ENCODE results near the gene TSHZ2.
"Not testable (repeated sequence)": the region's sequence is repeated elsewhere in the genome, so short reads cannot be mapped to it uniquely, and the experiment has no call there.

Gene TSHZ2

DNA sequence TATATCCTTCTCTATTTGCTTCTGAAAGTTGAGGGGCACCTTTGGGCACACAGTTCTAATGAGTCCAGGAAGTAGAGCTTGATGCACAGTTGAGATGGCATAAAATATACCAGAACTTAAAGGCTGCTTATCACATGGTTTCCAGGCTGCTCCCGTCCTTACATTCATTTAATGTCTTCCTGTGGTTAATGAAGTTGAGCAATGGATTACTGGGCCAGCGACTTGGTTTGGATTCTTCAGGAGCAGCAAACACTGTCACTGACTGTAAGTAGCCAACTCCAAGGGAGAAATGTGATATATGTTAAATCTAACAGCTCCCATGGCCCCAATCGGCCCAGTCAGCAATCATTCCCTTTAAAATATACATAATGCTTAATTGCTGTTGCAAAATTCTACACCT is 9.0 kb upstream of the TSHZ2 start:
- DNase-seq (ENCODE audit: low spot score) (no peak), FAIRE-seq (no peak)

DNA sequence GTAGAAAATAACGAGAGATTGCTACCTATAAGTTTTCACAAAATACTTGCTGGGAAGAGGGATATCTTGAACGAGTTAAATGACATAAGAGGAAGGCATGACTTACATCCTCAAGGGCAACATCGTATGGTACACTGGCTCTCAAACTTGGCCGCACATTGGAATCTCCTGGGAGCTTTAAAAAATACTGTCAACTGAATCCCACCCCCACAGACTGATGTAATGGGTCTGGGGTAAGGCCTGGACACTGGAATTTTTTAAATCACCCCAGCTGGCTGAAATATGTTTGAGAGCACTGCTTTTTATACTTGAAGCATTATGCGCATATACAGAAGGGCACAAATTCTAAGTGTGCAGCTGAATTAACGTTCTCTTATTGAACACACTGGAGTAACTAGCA is 8.0 kb upstream of the TSHZ2 start:
- FAIRE-seq (no peak), DNase-seq (ENCODE audit: low spot score) (no peak)

DNA sequence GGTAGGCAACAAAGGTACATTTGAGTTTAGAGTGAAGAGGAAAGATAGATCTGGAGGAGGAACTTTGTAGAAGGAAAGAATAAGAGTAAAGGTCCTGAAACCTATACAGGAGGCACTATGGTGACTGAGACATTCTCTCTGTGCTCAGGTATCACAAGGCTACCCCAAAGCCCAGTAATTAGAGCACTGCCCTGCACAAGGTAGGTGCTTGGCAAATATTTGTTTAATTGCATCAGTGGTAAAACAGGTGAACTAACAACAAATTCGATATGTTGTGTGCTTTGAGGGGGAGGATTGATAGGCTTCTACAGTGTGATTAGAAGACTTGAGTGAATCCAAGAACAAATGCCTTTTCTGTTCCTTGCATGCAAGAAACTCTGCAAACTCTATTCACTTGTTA is 6.8 kb upstream of the TSHZ2 start:
- no peak for DNase-seq (ENCODE audit: low spot score)
- no peak for FAIRE-seq

DNA sequence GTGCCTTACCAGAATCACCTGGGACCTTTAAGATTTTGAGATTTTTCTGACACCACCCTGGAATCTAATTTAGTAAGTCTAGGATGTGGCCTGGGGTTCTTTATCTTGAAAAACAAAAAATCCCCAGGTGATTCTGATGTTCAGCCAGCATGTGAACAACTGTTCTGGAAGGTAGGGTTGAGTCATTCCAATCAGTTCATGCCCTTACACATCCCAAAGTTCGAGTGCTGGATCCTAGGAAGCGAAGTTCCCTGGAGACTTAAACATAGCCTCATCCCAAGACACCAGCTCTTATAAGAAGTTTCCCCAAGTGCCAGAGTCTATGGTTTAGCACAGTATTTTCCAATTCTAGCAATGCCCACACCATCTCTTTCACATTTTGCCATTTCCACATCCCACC is 6.3 kb upstream of the TSHZ2 start:
- DNase-seq (ENCODE audit: low spot score) (no peak), FAIRE-seq (no peak)

DNA sequence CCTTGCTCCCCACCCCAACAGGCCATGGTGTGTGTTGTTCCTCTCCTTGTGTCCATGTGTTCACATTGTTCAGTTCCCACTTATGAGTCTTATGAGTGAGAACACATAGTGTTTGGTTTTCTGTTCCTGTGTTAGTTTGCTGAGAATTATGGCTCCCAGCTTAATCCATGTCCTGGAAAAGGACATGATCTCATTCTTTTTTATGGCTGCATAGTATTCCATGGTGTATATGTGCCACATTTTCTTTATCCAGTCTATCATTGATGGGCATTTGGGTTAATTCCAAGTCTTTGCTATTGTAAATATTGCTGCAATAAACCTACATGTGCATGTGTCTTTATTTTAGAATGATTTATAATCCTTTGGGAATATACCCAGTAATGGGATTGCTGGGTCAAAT is 5.6 kb upstream of the TSHZ2 start:
- not testable (repeated sequence) for FAIRE-seq

DNA sequence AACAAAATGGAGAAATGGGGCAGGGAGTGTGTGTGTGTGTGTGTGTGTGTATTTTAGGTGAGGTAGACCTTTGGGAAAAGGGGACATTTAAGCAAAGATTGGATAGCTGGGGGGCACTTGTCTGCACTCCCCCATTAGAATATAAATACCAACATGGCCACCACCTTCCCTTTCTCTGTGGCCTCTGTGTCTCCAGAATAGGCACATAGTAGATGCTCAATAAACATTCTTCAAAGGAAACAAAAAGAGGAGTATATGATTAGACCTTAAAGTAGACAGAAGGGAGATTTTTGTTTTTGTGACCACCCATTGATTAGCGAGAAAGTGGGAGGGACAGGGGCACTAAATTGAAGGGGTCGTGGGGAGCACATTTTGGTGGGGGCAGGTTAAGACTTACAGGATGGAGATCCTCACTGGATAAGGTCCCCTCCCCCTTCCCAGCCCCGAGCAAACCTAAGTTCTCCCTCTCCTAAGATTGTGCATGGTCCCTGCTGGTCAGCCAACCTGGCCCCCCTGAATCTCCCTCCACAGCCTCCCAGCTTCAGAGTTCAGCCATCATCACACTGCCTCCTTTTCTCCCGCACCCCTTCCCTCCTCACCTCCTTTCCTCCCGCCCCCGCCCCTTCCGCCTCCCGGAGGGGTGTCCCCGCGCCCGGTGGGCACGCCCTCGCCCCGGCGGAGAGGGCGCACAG is 514 bp upstream of the TSHZ2 start:
- FAIRE-seq (no peak), DNase-seq (ENCODE audit: low spot score) (no peak)

More for the DNA sequence above, 5.6 kb upstream of the TSHZ2 start:
- DNase-seq (ENCODE audit: low spot score), result not testable (repeated sequence)

DNA sequence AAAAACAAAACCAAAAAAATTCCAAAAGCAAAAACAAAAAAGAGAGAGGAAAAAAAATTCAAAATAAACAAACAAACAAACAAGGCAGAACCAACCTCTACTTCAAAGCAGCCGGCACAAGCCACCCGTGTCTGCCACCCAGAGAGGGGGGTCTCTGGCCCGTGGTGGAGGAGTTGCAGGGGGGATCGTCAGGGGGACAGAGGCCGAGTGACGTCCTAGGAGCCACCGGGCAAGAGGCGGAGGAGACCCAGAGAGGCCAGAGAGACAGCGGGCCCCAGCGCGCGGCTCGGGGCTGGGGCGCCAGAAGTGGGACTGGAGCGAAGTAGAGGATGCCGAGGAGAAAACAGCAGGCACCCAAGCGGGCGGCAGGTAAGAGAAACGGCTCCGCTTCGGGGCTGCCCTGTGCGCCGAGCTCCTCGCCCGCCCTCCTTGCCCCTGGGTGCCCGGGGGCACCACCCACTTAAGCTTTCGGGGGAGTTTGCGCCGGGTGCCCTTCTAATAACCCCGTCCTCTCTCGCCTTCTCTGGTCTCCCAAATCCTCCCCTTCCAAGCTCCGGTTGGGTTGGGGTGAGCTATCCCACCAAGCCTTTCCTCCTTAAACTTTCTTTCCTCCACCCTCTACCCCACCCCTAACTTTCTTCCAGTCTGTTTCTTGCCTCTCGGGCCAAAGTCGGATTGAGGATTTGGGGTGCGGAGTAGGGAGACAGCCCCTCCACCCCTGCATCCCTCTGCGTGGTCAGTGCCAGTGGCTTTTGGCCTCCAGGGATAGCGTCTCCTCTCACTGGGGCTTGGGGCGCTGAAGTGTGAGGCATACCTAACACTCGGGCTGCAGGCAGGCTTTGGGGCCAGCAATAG is 1.0 kb downstream of the TSHZ2 start:
- FAIRE-seq (peak; percentile 83), DNase-seq (ENCODE audit: low spot score) (peak; percentile 62)

DNA sequence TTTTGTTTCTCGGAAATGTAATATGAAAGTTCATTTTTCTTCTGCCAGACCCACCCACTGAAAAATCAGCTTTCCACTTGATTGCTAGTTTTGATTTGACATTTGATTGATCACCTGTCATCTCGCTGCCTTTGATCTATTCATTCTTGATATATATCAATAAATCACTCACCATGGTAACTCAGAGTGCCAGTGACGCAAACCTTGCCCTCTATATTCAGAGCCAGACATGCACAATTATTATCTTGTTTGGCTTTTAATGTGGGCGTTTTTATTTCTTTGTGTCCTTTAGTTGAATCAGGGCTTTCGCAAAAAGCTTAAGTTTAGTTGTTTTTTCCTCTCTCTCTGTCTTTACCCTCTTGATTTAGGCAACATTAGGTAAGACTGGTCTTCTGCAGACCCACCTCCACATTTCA is 2.0 kb downstream of the TSHZ2 start:
- FAIRE-seq, result no peak
- no peak for DNase-seq (ENCODE audit: low spot score)

DNA sequence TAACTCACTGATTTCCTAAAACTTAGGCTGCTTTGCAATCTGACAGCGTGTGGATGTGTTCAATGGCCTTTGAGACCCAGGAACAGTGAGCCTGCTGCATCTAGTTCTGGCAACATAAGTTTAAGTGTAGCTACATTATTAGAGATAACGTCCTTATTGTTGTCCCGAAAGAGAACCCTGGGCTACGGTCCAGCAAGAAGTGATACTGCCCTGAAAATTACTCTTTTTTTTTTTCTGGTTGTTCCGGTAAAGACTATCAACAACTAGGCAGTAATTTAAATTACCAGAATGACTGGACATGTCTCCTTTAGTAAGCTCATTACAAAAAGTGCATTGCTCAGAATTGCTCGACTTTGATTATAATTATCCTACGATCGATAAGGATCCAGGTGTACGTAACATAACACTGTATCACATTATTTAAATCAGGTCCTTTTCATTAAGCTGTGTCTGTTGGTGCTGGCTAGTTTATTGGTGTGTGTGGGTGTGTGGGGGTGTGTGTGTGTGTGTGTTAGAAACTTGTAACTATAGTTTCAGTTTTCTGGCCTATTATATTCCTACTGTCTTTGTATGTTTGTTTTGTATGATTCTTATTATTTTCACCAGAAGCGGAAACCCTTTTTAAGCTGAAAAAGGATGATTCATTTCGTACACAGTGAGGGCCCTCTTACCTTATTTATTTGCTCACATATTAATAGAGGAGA is 3.0 kb downstream of the TSHZ2 start:
- DNase-seq (ENCODE audit: low spot score), result no peak
- no peak for FAIRE-seq

DNA sequence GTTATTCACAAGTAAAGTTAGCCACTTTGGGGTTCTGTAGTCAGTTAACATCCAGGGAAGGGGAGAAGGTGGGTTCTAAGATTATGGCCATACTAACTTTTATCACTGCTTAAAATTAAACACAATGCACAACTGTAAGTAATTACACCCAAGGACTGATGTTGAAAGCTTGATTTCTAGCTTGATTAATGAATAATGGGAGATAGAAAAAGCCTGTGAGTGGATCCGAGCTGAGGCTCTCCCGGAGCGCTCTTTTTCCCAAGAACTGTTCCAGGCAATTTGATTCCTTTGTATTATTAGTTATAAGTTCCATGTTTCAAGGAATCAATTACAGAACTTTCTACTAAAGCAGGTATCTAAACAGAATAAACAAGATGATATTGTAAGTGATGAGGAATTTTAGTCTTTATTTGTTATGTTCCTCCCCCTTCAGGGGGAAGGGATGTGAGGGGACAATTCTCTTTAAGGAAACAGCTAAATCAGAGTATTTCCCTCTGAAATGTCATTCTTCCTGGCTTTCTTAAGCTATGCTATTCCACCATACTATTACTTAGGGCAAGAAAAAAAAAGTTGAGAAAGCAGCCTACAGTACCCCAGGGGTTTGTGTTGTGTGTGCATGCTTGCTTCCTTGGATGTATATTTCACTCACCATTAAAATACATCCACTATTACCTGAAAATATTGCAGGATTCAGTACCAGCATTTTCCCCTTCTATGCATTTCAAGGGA is 3.8 kb downstream of the TSHZ2 start:
- DNase-seq (ENCODE audit: low spot score) (no peak), FAIRE-seq (no peak)

DNA sequence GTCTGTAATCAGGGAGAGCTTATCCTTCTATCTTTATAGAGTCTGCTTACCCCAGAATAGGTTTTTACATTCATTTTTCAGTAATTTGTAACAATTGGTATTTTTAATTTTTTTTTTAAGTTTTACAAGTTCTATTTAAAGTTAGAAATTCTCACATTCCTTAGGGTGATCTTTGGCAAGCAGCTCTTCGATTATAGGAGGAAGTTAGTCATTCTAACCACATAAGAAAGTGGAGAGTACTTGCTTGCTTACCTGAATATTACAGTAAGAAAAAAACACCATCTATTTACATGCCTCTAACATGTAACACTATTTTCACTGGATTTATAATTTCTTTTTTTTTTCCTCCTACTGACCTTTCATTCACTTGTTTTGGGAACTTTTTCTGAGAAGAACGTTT is 6.7 kb downstream of the TSHZ2 start:
- FAIRE-seq, result no peak
- peak; percentile 52 for DNase-seq (ENCODE audit: low spot score)

DNA sequence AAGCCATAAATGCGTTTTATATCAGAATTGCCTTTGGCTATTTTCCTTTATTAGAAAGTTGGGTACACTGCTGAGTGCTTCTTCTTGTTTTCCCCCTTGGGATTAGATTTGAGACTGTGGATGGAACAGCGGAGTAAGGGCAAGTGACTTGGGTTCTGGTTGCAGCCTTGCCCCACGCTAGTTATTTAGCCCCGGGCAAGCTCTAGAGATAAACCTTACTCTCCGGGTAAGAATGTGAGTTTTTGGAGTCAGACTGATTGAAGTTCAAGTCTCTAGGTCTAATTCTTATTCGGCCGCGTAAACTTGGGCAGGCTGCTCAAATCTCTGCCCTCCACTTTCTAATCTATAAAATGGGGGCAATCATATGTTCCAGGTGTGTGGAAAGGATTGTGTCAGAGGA is 8.9 kb downstream of the TSHZ2 start:
- FAIRE-seq, result no peak

DNA sequence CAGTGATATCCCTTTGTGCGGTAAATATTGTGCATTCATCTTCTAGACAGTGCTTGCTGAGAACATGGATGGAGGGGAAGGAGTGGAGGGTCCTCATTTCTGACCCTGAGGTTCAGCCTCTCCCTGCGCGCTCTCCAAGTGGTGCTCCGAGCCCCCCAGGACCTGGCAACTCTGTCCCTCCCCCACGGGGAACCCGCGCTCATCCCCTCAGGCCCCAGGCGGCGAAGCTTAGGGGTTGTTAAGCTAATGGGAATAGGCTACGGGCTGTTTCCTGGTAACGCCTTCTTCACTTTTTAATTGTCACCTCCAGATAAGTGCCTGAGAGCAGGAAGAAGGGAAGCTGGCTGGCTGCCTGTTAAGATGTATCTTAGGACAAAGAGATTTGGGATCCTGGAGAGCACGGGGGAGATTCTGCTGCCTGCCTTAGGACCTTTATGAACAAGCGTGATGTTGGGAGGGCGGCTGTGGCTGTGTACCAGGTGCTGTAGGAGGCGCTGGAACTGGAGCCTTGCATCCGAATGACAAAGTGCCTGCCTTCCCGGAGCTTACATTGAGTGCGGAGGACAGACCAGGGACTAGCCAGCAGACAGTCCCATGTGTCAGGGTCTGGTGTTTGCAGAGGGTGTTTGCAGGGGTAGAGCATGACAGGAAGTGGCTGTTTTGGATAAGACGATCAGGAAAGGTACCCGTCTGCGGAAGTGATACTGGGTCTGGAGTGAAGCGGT is 11.7 kb downstream of the TSHZ2 start:
- FAIRE-seq (no peak), DNase-seq (ENCODE audit: low spot score) (no peak)

More for the DNA sequence above, 8.9 kb downstream of the TSHZ2 start:
- no peak for DNase-seq (ENCODE audit: low spot score)

DNA sequence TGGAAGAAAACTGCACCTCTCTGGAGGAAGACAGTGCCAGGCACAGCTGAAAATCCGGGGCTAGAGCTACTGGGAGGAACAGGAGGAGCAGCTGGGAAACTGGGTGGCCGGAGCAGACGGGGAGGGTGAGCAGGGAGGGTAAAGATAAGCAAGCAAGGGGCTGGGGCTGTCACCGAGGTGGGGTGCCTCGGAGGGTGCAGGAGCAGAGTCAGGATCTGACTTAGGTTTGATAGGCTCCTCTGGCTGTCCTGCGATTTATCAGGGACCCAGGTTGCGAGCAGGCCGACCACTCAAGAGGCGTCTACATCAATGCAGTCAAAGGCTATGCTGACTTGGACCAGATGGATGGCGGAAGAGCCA is 12.3 kb downstream of the TSHZ2 start:
- no peak for DNase-seq (ENCODE audit: low spot score)
- FAIRE-seq, result no peak

DNA sequence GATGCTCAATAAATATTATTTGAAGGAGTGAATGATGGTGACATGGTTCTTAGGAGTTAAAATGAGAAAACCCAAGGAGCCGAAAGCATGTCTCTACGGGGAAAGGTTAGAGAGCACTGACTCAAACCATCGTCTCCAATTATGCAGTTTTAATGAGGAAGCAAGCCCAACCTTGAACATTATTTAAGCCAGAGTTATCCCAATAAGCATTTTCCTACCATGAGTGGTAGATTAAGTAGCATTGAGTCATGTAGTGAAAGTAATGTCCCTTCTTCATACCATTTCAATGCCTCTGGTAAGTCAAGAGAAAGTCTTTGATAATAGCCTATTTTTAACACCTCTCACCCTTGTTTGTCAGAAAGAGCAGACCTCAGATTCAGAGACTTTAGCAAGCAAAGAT is 13.5 kb downstream of the TSHZ2 start:
- FAIRE-seq (no peak), DNase-seq (ENCODE audit: low spot score) (no peak)

DNA sequence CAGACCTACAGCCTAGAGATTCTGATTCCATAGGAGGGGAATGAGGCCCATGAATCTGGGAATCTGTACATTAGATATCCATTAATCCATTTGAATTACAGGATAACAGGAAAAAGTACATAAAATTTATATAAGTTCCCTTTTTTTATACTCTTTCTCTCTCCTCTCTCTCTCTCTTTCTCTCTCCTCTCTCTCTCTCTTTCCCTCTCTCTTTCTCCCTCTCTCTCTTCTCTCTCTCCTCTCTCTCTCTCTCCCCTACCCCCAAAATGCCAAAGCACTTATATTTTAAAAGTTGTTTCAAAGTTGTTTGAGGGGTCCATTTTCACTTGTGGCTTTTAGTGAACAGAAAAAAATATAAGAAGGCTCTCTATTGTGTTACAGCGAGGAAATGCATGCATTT is 15.1 kb downstream of the TSHZ2 start:
- FAIRE-seq (no peak), DNase-seq (ENCODE audit: low spot score) (no peak)

DNA sequence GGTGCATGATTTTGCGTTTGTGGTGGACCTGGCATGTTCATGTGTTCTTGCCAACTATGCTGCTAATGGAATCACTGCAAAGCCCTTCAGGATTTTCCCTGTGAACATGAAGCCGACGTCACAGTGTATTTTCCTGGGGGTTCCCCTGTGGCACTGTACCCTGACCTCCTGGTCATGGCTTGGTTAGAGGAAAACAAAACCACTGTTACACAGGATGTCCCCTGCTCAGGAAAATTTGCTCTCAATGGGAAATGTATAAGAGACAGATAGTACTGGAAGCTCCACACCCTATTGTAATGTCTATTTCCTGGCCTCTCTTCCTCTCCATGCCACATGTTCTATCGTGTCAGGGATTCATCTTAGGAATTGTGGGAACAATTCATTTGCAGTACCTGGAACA is 19.7 kb downstream of the TSHZ2 start:
- no peak for DNase-seq (ENCODE audit: low spot score)
- FAIRE-seq, result no peak

DNA sequence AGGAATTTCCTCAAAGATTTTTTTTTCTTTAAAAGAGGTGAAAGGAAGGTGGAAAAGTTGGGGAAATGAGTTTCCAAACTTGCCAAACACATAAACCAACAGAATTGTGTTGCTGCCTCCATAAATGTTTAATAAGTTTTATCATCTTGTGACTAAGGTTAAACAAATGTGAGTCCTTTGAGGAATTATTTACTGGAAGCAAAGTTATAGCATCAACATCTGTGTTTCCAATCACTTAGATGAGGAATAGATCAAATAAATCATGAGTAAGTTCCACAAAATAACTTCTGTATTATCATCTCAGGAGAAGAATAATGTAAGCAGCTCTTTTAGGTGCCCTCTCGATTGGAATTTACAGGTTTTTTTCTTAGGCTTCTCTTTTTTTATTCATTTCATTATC is 20.5 kb downstream of the TSHZ2 start:
- FAIRE-seq, result no peak
- no peak for DNase-seq (ENCODE audit: low spot score)

DNA sequence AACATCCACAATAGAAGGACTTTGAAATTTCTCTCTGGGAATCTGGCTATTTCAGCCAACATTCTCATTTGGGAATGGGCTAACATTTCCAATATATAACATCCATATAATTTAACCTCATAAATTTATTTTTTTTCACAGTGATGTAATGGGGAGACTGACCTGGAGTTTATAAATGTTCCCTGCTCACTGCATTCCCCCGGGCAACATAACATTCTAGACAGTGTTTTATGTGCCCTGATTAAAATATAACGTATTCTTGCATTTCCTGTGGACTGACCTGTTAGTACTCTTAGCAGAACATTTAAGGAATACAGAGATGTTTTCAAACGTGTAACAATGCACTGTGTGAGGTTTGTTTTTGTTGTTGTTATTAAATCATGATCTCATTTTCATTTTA is 20.9 kb downstream of the TSHZ2 start:
- DNase-seq (ENCODE audit: low spot score) (no peak), FAIRE-seq (no peak)

DNA sequence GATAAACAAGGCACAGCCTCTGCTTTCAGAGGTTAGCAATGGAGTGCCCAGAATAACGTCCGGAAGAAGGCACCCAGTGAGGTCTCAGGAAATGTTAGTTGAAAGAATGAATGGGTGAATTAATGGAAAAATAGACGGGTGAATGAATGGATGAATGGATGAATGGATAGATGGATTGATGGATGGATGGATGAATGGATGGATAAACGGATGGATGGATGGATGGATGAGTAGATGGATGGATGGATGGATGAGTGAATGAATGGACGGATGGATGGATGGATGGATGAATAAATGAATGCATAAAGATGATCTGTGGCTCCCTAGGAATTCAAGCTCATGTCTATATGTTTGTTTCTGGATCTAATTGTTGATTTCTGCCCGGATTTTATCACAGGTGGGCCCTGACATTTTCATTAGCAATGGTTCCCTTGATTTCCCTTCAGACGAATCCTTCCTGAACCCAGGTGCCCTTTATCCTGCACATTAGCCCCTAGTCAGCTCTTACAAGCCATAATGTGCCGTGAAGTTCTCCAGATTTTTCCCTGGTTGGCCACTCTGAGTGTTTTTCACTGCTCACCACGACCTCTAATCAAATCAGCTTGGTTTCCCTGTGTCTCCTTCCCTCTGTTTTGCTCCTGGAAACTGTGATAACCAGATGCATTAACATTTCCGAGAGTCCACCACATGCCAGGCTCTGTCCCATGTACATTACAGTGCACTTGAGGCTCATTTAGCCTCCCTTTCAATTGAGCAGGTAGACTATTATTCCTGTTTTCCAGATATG is 22.2 kb downstream of the TSHZ2 start:
- FAIRE-seq (peak; percentile 78), DNase-seq (ENCODE audit: low spot score) (no peak)

Data from urothelium cell line (cell line).